Measurements from ENCODE around the gene NWD2.
"Not testable (repeated sequence)": the region's sequence is repeated elsewhere in the genome, so short reads cannot be mapped to it uniquely, and the experiment has no call there.

DNA sequence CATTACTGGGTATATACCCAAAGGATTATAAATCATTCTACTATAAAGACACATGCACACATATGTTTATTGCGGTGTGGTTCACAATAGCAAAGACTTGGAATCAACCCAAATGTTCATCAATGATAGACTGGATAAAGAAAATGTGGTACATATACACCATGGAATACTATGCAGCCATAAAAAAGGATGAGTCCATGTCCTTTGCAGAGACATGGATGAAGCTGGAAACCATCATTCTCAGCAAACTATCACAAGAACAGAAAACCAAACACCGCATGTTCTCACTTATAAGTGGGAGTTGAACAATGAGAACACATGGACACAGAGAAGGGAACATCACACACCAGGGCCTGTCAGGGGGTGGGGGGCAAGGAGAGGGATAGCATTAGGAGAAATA is 169.1 kb downstream of the NWD2 start:
- not testable (repeated sequence) for TF ChIP-seq CTCF (IDR thresholded peaks at IDR 0.05 in 8 of 11, conservative IDR thresholded peaks at IDR 0.05 in 3 of 11); POLR2A (IDR thresholded peaks at IDR 0.05); POLR2AphosphoS5 (IDR thresholded peaks at IDR 0.05)

Data from spleen (tissue), 7 donors.